ENCODE data around the gene APLP1.

Gene APLP1

GRCh38 chr19:35846038-35846668, 22.2 kb upstream of the APLP1 start:
- peaks cover 5% of the 10 kb centered on the region for H3K9me3 Mint-ChIP-seq
- no peak overlapping the region for H3K27ac Mint-ChIP-seq
- H3K36me3 Mint-ChIP-seq: no peaks in the 10 kb centered on the region
- DNase-seq (ENCODE audit: low spot score in 2 of 2) (no peak), ATAC-seq (peak; percentile 14)
- H3K4me1 Mint-ChIP-seq: peaks cover 23% of the 10 kb centered on the region
- H3K4me3 Mint-ChIP-seq: peak overlapping the region; percentile 50

- H3K4me1 Mint-ChIP-seq: peaks cover 26% of the 10 kb centered on the region
Measured at GRCh38 chr19:35847911-35848310, 20.5 kb upstream of the APLP1 start.

GRCh38 chr19:35848486-35848885, 19.9 kb upstream of the APLP1 start:
- no peak overlapping the region for H3K4me3 Mint-ChIP-seq
- ATAC-seq (no peak), DNase-seq (ENCODE audit: low spot score in 2 of 2) (no peak)
- H3K27ac Mint-ChIP-seq: no peak overlapping the region
- H3K36me3 Mint-ChIP-seq: no peaks in the 10 kb centered on the region
- H3K9me3 Mint-ChIP-seq: no peaks in the 10 kb centered on the region
- peaks cover 32% of the 10 kb centered on the region for H3K4me1 Mint-ChIP-seq

More at GRCh38 chr19:35847911-35848310, 20.5 kb upstream of the APLP1 start:
- H3K27ac Mint-ChIP-seq: no peak overlapping the region
- no peak overlapping the region for H3K4me3 Mint-ChIP-seq
- DNase-seq (ENCODE audit: low spot score in 2 of 2): no peak
- H3K36me3 Mint-ChIP-seq: no peaks in the 10 kb centered on the region
- ATAC-seq: no peak
- peaks cover 3% of the 10 kb centered on the region for H3K9me3 Mint-ChIP-seq

- ATAC-seq: no peak
- Mint-ChIP-seq H3K4me1 (peaks cover 32% of the 10 kb centered on the region), H3K9me3 (no peaks in the 10 kb centered on the region), H3K36me3 (no peaks in the 10 kb centered on the region), H3K27ac (no peak overlapping the region), H3K4me3 (no peak overlapping the region)
- no peak for DNase-seq (ENCODE audit: low spot score in 2 of 2)
Measured at GRCh38 chr19:35848919-35849505, 19.4 kb upstream of the APLP1 start.

- ATAC-seq (no peak), DNase-seq (ENCODE audit: low spot score in 2 of 2) (no peak)
- no peak overlapping the region for H3K27ac Mint-ChIP-seq
- no peaks in the 10 kb centered on the region for H3K9me3 Mint-ChIP-seq
- H3K4me3 Mint-ChIP-seq: no peak overlapping the region
- H3K36me3 Mint-ChIP-seq: no peaks in the 10 kb centered on the region
- H3K4me1 Mint-ChIP-seq: peaks cover 19% of the 10 kb centered on the region
Measured at GRCh38 chr19:35851213-35852028, 17.0 kb upstream of the APLP1 start.

GRCh38 chr19:35852029-35852780, 16.2 kb upstream of the APLP1 start, which contains the start of gene NPHS1:
Gene NPHS1 (minus strand): TSS chr19:35852504. CDS start chr19:35851837, 667 bp downstream.
- Mint-ChIP-seq H3K36me3 (no peaks in the 10 kb centered on the region), H3K4me3 (no peak within 1 kb of the TSS), H3K9me3 (no peaks in the 10 kb centered on the region), H3K4me1 (peaks cover 20% of the 10 kb centered on the region), H3K27ac (peak within 1 kb of the TSS; percentile 78)
- DNase-seq (ENCODE audit: low spot score in 2 of 2) (no peak), ATAC-seq (no peak)

GRCh38 chr19:35853038-35853756, 15.2 kb upstream of the APLP1 start:
- DNase-seq (ENCODE audit: low spot score in 2 of 2): no peak
- no peaks in the 10 kb centered on the region for H3K36me3 Mint-ChIP-seq
- no peak overlapping the region for H3K4me3 Mint-ChIP-seq
- ATAC-seq: no peak
- H3K27ac Mint-ChIP-seq: peak overlapping the region; percentile 78
- H3K4me1 Mint-ChIP-seq: peaks cover 20% of the 10 kb centered on the region
- H3K9me3 Mint-ChIP-seq: no peaks in the 10 kb centered on the region

GRCh38 chr19:35856546-35857149, 11.7 kb upstream of the APLP1 start, which contains the start of gene KIRREL2:
Gene KIRREL2 (plus strand): TSS chr19:35856911. CDS start chr19:35857120, 209 bp downstream.
- peaks cover 26% of the 10 kb centered on the region for H3K4me1 Mint-ChIP-seq
- ATAC-seq: peak; percentile 63
- H3K36me3 Mint-ChIP-seq: no peaks in the 10 kb centered on the region
- peak within 1 kb of the TSS; percentile 76 for H3K4me3 Mint-ChIP-seq
- no peaks in the 10 kb centered on the region for H3K9me3 Mint-ChIP-seq
- DNase-seq (ENCODE audit: low spot score in 2 of 2): peak; percentile 24 to 78
- H3K27ac Mint-ChIP-seq: peak within 1 kb of the TSS; percentile 65

GRCh38 chr19:35858311-35858710, 10.1 kb upstream of the APLP1 start:
- ATAC-seq (no peak), DNase-seq (ENCODE audit: low spot score in 2 of 2) (no peak)
- peaks cover 19% of the 10 kb centered on the region for H3K4me1 Mint-ChIP-seq
- peak overlapping the region; percentile 76 for H3K4me3 Mint-ChIP-seq
- no peak overlapping the region for H3K27ac Mint-ChIP-seq
- no peaks in the 10 kb centered on the region for H3K9me3 Mint-ChIP-seq
- no peaks in the 10 kb centered on the region for H3K36me3 Mint-ChIP-seq

- ATAC-seq: no peak
- Mint-ChIP-seq H3K27ac (no peak overlapping the region), H3K9me3 (no peaks in the 10 kb centered on the region), H3K4me3 (no peak overlapping the region), H3K36me3 (no peaks in the 10 kb centered on the region), H3K4me1 (peaks cover 16% of the 10 kb centered on the region)
- no peak for DNase-seq (ENCODE audit: low spot score in 2 of 2)
Measured at GRCh38 chr19:35859414-35859813, 9.0 kb upstream of the APLP1 start.

GRCh38 chr19:35860436-35860817, 7.9 kb upstream of the APLP1 start:
- Mint-ChIP-seq H3K36me3 (no peaks in the 10 kb centered on the region), H3K4me3 (no peak overlapping the region), H3K4me1 (peaks cover 16% of the 10 kb centered on the region), H3K9me3 (no peaks in the 10 kb centered on the region), H3K27ac (no peak overlapping the region)
- ATAC-seq (no peak), DNase-seq (ENCODE audit: low spot score in 2 of 2) (no peak)

- no peaks in the 10 kb centered on the region for H3K9me3 Mint-ChIP-seq
- peaks cover 12% of the 10 kb centered on the region for H3K4me1 Mint-ChIP-seq
- no peak overlapping the region for H3K4me3 Mint-ChIP-seq
- H3K27ac Mint-ChIP-seq: no peak overlapping the region
- no peak for ATAC-seq
- DNase-seq (ENCODE audit: low spot score in 2 of 2): no peak
- no peaks in the 10 kb centered on the region for H3K36me3 Mint-ChIP-seq
Measured at GRCh38 chr19:35860818-35861639, 7.3 kb upstream of the APLP1 start.

GRCh38 chr19:35861640-35862160, 6.7 kb upstream of the APLP1 start:
- Mint-ChIP-seq H3K4me3 (no peak overlapping the region), H3K27ac (no peak overlapping the region)

More at GRCh38 chr19:35861640-35862160, 6.7 kb upstream of the APLP1 start:
- Mint-ChIP-seq H3K9me3 (no peaks in the 10 kb centered on the region), H3K36me3 (no peaks in the 10 kb centered on the region), H3K4me1 (peaks cover 11% of the 10 kb centered on the region)
- ATAC-seq (no peak), DNase-seq (ENCODE audit: low spot score in 2 of 2) (no peak)
